C4-2B (cell line): Measurements from ENCODE around the gene VAT1.

Experiments used
- CTCF ChIP-seq: fragments of 450-650 bp; conservative IDR thresholded peaks from 2 replicates; pipeline ENCODE4 v1.5.1; 2017; ENCODE audit warnings: mild to moderate bottlenecking
- ZFX ChIP-seq: fragments of 450-650 bp; IDR thresholded peaks from 2 replicates; pipeline ENCODE4 v1.6.1; 2017

DNA sequence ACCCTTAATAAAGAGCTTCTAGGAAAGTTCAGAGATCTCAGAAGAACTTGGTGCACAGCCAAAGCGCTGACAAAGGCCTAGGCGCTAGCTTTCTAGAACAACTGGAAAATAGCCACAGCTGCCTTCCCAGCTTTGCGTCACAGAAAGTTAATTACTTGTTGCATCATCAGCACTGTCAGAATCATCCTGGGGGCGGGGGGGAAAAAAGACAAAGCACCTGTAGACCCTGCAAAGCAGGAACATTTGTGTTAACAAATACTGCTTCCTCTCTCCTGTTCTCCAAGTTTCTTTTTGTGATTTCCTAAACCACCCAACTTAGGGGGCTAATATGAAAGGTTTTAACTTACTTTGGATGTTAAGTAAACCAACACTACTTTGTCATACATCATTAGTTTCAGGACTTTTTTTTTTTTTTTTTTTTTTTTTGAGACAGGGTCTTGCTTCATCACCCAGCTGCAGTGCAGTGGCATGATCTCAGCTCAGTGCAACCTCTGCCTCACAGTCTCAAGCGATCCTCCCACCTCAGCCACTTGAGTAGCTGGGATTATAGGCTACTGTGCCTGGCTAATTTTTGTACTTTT is 53.1 kb downstream of the VAT1 start:
- no peak for TF ChIP-seq CTCF
- TF ChIP-seq ZFX: no peak
